ENCODE measurements around the gene TMEM33.

Gene TMEM33

GRCh38 chr4:41963105-41963504 lies 27.9 kb downstream of the TMEM33 start:
- DNase-seq (ENCODE audit: low read depth) = peak; percentile 12
- H3K4me3 ChIP-seq (ENCODE audit: low read depth, low read length) = no peak overlapping the region
- TF ChIP-seq, protein P1, sequence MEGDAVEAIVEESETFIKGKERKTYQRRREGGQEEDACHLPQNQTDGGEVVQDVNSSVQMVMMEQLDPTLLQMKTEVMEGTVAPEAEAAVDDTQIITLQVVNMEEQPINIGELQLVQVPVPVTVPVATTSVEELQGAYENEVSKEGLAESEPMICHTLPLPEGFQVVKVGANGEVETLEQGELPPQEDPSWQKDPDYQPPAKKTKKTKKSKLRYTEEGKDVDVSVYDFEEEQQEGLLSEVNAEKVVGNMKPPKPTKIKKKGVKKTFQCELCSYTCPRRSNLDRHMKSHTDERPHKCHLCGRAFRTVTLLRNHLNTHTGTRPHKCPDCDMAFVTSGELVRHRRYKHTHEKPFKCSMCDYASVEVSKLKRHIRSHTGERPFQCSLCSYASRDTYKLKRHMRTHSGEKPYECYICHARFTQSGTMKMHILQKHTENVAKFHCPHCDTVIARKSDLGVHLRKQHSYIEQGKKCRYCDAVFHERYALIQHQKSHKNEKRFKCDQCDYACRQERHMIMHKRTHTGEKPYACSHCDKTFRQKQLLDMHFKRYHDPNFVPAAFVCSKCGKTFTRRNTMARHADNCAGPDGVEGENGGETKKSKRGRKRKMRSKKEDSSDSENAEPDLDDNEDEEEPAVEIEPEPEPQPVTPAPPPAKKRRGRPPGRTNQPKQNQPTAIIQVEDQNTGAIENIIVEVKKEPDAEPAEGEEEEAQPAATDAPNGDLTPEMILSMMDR (IDR thresholded peaks at IDR 0.05; ENCODE audit: insufficient read depth, low read depth, low read length, missing control alignments) = peak; percentile 17

DNA sequence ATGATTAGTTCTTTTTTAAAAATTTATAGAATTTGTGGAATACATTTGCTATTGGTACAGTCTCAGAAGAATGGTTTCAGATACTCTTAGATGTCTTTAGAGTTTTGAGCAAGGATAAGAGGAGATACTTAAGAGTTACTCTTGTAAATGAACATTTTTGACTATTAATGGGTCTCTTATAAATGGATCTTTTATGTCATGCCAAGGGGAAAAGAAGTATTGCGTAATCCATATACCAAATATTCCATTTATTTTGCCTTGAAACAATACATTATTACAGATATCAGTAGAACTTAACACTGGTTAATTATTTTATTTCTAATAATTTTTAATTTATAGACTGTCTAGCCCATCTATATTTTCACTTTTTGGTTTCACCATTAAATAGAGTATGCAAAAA lies 29.2 kb downstream of the TMEM33 start:
- H3K4me3 ChIP-seq (ENCODE audit: low read depth, low read length) = no peak overlapping the region
- no peak for DNase-seq (ENCODE audit: low read depth)
- TF ChIP-seq, protein P1 (IDR thresholded peaks at IDR 0.05; ENCODE audit: insufficient read depth, low read depth, low read length, missing control alignments) = no peak

DNA sequence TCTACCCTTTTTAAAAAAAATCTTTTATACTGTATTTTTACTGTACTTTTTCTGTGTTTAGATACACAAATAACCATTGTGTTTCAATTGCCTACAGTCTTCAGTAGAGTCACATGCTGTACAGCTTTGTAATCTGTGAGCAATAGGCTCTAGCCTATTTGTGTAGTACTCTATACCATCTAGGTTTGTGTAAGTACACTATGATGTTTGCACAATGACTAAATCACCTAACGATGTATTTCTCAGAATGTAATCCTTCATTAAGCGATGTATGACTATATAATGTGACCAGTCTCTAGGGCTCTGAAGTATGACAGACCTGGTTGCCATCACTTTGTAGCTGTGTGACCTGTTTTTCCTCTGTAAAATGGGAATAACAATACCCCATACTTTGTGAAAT lies 32.2 kb downstream of the TMEM33 start:
- no peak overlapping the region for H3K4me3 ChIP-seq (ENCODE audit: low read depth, low read length)
- no peak for DNase-seq (ENCODE audit: low read depth)
- TF ChIP-seq, protein P1 (IDR thresholded peaks at IDR 0.05; ENCODE audit: insufficient read depth, low read depth, low read length, missing control alignments) = no peak

DNA sequence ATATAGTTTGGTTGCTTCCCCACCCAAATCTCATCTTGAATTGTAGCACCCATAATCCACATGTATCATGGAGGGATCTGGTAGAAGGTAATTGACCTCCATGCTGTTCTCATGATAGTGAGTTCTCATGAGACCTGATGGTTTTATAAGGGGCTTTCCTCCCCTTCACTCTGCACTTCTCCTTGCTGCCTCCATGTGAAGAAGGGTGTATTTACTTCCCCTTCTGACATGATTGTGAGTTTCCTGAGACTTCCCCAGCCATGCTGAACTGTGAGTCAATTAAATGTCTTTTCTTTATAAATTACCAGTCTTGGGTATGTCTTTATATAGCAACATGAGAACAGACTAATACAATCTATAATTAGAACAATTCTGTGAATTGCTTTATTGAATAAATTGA lies 34.4 kb downstream of the TMEM33 start:
- TF ChIP-seq, protein P1 (IDR thresholded peaks at IDR 0.05; ENCODE audit: insufficient read depth, low read depth, low read length, missing control alignments) = no peak
- DNase-seq (ENCODE audit: low read depth) = no peak
- no peak overlapping the region for H3K4me3 ChIP-seq (ENCODE audit: low read depth, low read length)

- no peak for DNase-seq (ENCODE audit: low read depth)
- no peak overlapping the region for H3K4me3 ChIP-seq (ENCODE audit: low read depth, low read length)
- TF ChIP-seq, protein P1 (IDR thresholded peaks at IDR 0.05; ENCODE audit: insufficient read depth, low read depth, low read length, missing control alignments) = no peak
Observed at GRCh38 chr4:41975341-41975740, 40.1 kb downstream of the TMEM33 start.

GRCh38 chr4:41976775-41977516 lies 41.7 kb downstream of the TMEM33 start:
- no peak overlapping the region for H3K4me3 ChIP-seq (ENCODE audit: low read depth, low read length)
- TF ChIP-seq, protein P1 (IDR thresholded peaks at IDR 0.05; ENCODE audit: insufficient read depth, low read depth, low read length, missing control alignments) = no peak
- no peak for DNase-seq (ENCODE audit: low read depth)

DNA sequence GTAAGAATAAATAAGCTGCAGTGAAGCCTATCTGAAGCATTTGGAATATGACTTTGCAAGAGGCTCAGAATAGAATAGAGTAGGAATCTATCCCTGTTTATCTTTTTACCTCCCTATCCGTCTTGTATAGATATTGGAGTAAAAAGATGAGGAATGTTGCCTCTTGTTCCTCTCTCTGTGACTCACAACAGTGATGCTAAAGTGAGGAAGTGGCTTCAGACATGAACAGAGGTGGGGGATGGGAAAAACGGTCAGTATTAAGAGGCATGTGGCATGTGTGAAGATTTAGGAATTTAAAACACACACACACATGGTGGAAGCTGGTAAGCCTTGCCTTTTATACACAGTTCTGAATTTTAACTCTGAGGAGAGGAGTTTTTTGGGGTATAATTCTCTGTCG lies 42.5 kb downstream of the TMEM33 start:
- TF ChIP-seq, protein P1 (IDR thresholded peaks at IDR 0.05; ENCODE audit: insufficient read depth, low read depth, low read length, missing control alignments) = no peak
- no peak for DNase-seq (ENCODE audit: low read depth)
- H3K4me3 ChIP-seq (ENCODE audit: low read depth, low read length) = no peak overlapping the region
